ENCODE data around the gene OTUD3. TPM values are rescaled to one million over a fixed set of nuclear protein-coding genes. Genes with fewer than 3 reads are reported as not detected.

The OTUD3 gene
- total and polyA plus RNA-seq, 9 of the 15 experiments (the other 6 are each of a cell fraction or from before 2014, with no cell fraction given): 2.0 to 16.6 (median 11.0) TPM

- TF ChIP-seq REST (IDR thresholded peaks at IDR 0.05; ENCODE audit: borderline replicate concordance) (0 out of 2 replicates have a peak, but pooled peaks have one; percentile 15), REST (CRISPR knock-in tag; IDR thresholded peaks at IDR 0.05; ENCODE audit: low read depth) (no peak), USF1 (CRISPR knock-in tag; IDR thresholded peaks at IDR 0.05) (peak; percentile 19; the same call in 1 of the 2 replicates), USF2 (CRISPR knock-in tag; IDR thresholded peaks at IDR 0.05) (peak; percentile 76), SIX5 (IDR thresholded peaks at IDR 0.05; ENCODE audit: borderline replicate concordance in 1 of 2, insufficient read depth in 1 of 2, low read depth in 1 of 2, low read length in 2 of 2) (peak; percentile 37 to 43; a peak in 2 of 4 replicates), ZNF143 (CRISPR knock-in tag; IDR thresholded peaks at IDR 0.05) (peak; percentile 67), HCFC1 (IDR thresholded peaks at IDR 0.05; ENCODE audit: low read depth, low read length) (peak; percentile 77), NFIX (CRISPR knock-in tag; IDR thresholded peaks at IDR 0.05; ENCODE audit: low read depth) (no peak), CBFA2T2 (conservative IDR thresholded peaks at IDR 0.05) (0 out of 2 replicates have a peak, but pooled peaks have one; percentile 8)
Observed at GRCh38 chr1:19938472-19938871, 56.3 kb downstream of the OTUD3 start (continued).
